HL-60 (cell line): ENCODE results near the gene SEPTIN1.

ENCODE experiments used
- DNase-seq, 2 experiments: peaks; one replicate each; pipeline ENCODE4 v3.0.0-alpha.2; 2010 to 2020; ENCODE audit warnings: low read depth in 1 of 2, low spot score in 1 of 2
- H3K27ac ChIP-seq: fragments of 250-450 bp; sonication (Bioruptor Pico); replicated peaks from 2 replicates; pipeline ENCODE4 v1.5.1; 2020; ENCODE audit warnings: mild to moderate bottlenecking, moderate library complexity
- H3K27me3 ChIP-seq: fragments of 250-450 bp; sonication (Bioruptor Pico); 2 replicates; pipeline ENCODE4 v1.5.1; 2021; ENCODE audit warnings: mild to moderate bottlenecking, moderate library complexity; ENCODE audit not compliant: insufficient read depth, poor library complexity, severe bottlenecking
- H3K4me3 ChIP-seq: replicated peaks from 2 replicates; pipeline ENCODE4 v1.5.1; 2011; ENCODE audit warnings: mild to moderate bottlenecking, control low read depth, low read length; ENCODE audit not compliant: insufficient read depth
- CTCF ChIP-seq: IDR thresholded peaks from one replicate; pipeline ENCODE4 v1.5.1; 2011; ENCODE audit warnings: low read length, control low read depth, inconsistent platforms; ENCODE audit not compliant: insufficient read depth
- GABPA ChIP-seq: IDR thresholded peaks from 2 replicates; pipeline ENCODE4 v1.6.1; 2012; ENCODE audit warnings: low read depth
- POLR2AphosphoS5 ChIP-seq: IDR thresholded peaks from 2 replicates; pipeline ENCODE4 v1.6.1; 2012; ENCODE audit warnings: low read depth
- REST ChIP-seq: IDR thresholded peaks from 2 replicates; pipeline ENCODE4 v1.6.1; 2012; ENCODE audit warnings: low read depth; ENCODE audit not compliant: insufficient replicate concordance
- SPI1 ChIP-seq: IDR thresholded peaks from 2 replicates; pipeline ENCODE4 v1.6.1; 2012; ENCODE audit warnings: low read depth, mild to moderate bottlenecking, borderline replicate concordance

The SEPTIN1 gene

GRCh38 chr16:30357085-30357714, 25.2 kb downstream of the SEPTIN1 start:
- TF ChIP-seq GABPA (no peak), REST (no peak), CTCF (no peak), SPI1 (no peak), POLR2AphosphoS5 (0 out of 2 replicates have a peak, but pooled peaks have one; percentile 17)
- Histone ChIP-seq H3K27me3 (no peaks in the 10 kb centered on the region), H3K27ac (no peak overlapping the region), H3K4me3 (no peak overlapping the region)
- DNase-seq: no peak

GRCh38 chr16:30356401-30357084, 25.8 kb downstream of the SEPTIN1 start:
- TF ChIP-seq GABPA: no peak
- no peak for TF ChIP-seq SPI1
- TF ChIP-seq CTCF: no peak
- TF ChIP-seq POLR2AphosphoS5: no peak; the same call in 1 of the 2 replicates
- no peak for TF ChIP-seq REST
- peak overlapping the region; percentile 95 for H3K4me3 ChIP-seq
- H3K27me3 ChIP-seq: no peaks in the 10 kb centered on the region
- H3K27ac ChIP-seq: peak overlapping the region; percentile 94
- no peak for DNase-seq

GRCh38 chr16:30355954-30356308, 26.4 kb downstream of the SEPTIN1 start:
- TF ChIP-seq POLR2AphosphoS5 (no peak; the same call in 1 of the 2 replicates), REST (no peak), CTCF (no peak), SPI1 (no peak), GABPA (no peak)
- H3K27ac ChIP-seq: peak overlapping the region; percentile 94
- no peak for DNase-seq
- peak overlapping the region; percentile 95 for H3K4me3 ChIP-seq
- H3K27me3 ChIP-seq: no peaks in the 10 kb centered on the region
